GM18505 (cell line): Measurements from ENCODE around the gene ELL2.

Experiments used
- ATAC-seq: cut with Tn5 transposase; IDR thresholded peaks from one replicate; pipeline ENCODE4 v1.9.1; 2021; ENCODE audit not compliant: unreplicated experiment
- POLR2A ChIP-seq: IDR thresholded peaks from 4 replicates; pipeline ENCODE4 v1.6.1; 2011; ENCODE audit warnings: borderline replicate concordance; ENCODE audit not compliant: insufficient read depth, insufficient read length; ENCODE audit errors: extremely low read depth

The ELL2 gene

DNA sequence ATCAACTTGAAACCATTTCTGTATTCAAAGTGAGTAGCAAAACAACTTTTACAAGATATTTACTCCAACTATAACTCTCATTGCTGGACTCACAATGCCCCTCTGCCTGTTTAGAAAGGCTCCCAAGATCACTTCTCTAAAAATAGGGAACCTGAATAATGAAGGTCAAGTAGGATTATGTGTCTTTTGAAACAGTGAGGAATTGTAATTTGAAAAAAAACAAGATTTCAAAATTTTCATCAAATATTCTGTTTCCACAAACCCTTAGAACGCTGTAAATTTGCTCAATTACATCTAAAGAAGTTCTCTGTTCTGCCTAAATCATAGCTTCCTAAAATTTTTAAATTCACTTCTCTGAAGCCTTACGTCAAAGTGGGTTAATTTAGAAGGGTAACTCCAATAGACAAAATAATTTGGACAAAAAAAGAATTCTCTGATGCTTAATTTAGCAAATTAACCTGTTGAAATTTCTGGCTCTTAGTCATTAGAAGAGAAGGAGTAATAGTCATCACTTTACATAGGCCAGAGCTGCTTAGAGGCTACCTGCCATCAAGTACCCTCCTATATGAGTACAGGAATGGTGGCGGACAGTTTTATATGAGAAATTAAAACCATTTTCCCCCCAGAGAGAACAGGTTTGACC is 4.0 kb downstream of the ELL2 start:
- no peak for TF ChIP-seq POLR2A
- ATAC-seq, result no peak

DNA sequence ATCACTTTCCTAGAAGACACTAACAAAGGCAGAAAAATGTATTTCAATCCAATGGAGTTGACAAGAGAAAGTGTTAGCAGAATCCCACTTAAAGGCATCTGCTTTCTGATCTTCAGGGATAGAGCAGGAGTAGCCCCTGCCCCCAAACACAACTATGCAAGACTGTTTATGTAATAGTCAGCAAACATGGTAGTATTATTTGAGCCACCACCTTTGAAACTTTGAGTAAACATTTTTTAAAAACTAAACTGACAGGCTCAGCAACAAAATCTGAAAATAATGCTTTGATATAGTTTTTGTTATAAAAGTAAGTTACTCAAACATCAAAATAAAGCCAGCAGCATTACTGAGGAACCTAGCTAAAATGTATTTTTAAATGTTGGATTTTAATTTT is 4.8 kb downstream of the ELL2 start:
- TF ChIP-seq POLR2A, result no peak
- ATAC-seq, result no peak

GRCh38 chr5:95956021-95956899 is 5.4 kb downstream of the ELL2 start:
- ATAC-seq, result no peak
- TF ChIP-seq POLR2A, result no peak

GRCh38 chr5:95954716-95955115 is 6.9 kb downstream of the ELL2 start:
- ATAC-seq, result no peak
- TF ChIP-seq POLR2A, result no peak

- ATAC-seq, result no peak
- TF ChIP-seq POLR2A, result no peak
Measured at GRCh38 chr5:95953021-95953702, 8.5 kb downstream of the ELL2 start.

GRCh38 chr5:95951916-95952315 is 9.7 kb downstream of the ELL2 start:
- TF ChIP-seq POLR2A, result no peak
- ATAC-seq, result no peak

- no peak for ATAC-seq
Measured at GRCh38 chr5:95949810-95950209, 11.8 kb downstream of the ELL2 start.

GRCh38 chr5:95948631-95949030 is 13.0 kb downstream of the ELL2 start:
- ATAC-seq, result no peak
- TF ChIP-seq POLR2A, result no peak

More at GRCh38 chr5:95949810-95950209, 11.8 kb downstream of the ELL2 start:
- TF ChIP-seq POLR2A, result no peak

- ATAC-seq, result no peak
- no peak for TF ChIP-seq POLR2A
Measured at GRCh38 chr5:95946451-95946850, 15.2 kb downstream of the ELL2 start.

- no peak for ATAC-seq
- TF ChIP-seq POLR2A, result no peak
Measured at GRCh38 chr5:95942968-95943367, 18.7 kb downstream of the ELL2 start.

DNA sequence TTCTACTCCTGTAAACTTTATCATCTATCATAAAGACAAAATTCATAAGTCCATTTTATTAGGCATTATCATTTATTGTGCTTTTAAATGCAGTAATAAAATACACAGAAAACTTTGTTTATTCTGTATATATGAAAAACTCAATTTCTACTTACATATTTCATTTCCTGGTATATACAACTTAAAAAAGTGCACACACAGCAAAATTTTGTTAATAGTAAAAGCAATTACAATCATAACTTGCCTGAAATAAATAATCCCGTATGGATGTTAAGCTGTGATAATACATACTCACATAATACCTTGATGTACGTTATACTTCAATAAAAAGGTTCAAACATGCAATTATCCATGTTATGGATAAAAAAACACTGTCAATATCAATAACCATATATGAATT is 19.2 kb downstream of the ELL2 start:
- no peak for ATAC-seq
- TF ChIP-seq POLR2A, result no peak

DNA sequence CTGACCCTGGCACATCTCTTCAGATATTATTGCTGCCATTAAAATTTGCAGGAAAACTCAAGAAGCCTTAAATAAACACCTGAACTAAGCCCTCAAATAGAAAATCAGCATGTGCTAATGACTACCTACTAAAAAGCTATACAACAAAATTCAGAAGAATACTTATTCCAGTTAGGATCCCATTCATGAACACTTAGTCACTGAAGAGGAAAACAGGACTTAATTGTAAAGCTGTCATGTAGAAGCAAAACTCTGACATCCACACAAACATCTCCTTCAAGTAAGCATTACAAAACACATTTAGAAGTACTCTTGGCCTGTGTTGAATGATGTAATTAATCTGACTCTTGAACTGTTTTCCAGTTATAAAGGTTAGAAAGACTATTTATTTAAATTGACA is 19.9 kb downstream of the ELL2 start:
- TF ChIP-seq POLR2A, result no peak

GRCh38 chr5:95940758-95941682 is 20.6 kb downstream of the ELL2 start:
- no peak for ATAC-seq
- no peak for TF ChIP-seq POLR2A

More for the DNA sequence above, 19.9 kb downstream of the ELL2 start:
- ATAC-seq, result no peak

GRCh38 chr5:95939465-95939864 is 22.2 kb downstream of the ELL2 start:
- no peak for ATAC-seq
- no peak for TF ChIP-seq POLR2A

- ATAC-seq, result no peak
- TF ChIP-seq POLR2A, result no peak
Measured at GRCh38 chr5:95938766-95939165, 22.9 kb downstream of the ELL2 start.
